Measurements from ENCODE around the gene MACROD2.

MACROD2 gene

GRCh38 chr20:14470231-14470899, 475.0 kb downstream of the MACROD2 start:
- no peak for DNase-seq (ENCODE audit: low read depth in 2 of 2)

GRCh38 chr20:14470977-14471661, 475.8 kb downstream of the MACROD2 start:
- no peak for DNase-seq (ENCODE audit: low read depth in 2 of 2)

GRCh38 chr20:14477125-14477524, 481.8 kb downstream of the MACROD2 start:
- DNase-seq (ENCODE audit: low read depth in 2 of 2), result no peak

- DNase-seq (ENCODE audit: low read depth in 2 of 2), result no peak
These were observed 482.8 kb downstream of the MACROD2 start for GRCh38 chr20:14478126-14478525.

- DNase-seq (ENCODE audit: low read depth in 2 of 2), result no peak
These were observed 486.5 kb downstream of the MACROD2 start for GRCh38 chr20:14481863-14482262.

- DNase-seq (ENCODE audit: low read depth in 2 of 2), result no peak
These were observed 492.9 kb downstream of the MACROD2 start for GRCh38 chr20:14488212-14488611.

GRCh38 chr20:14488756-14489479, 493.6 kb downstream of the MACROD2 start:
- DNase-seq (ENCODE audit: low read depth in 2 of 2), result no peak

GRCh38 chr20:14489544-14489943, 494.2 kb downstream of the MACROD2 start:
- no peak for DNase-seq (ENCODE audit: low read depth in 2 of 2)

- no peak for DNase-seq (ENCODE audit: low read depth in 2 of 2)
These were observed 496.1 kb downstream of the MACROD2 start for GRCh38 chr20:14491436-14491835.

- DNase-seq (ENCODE audit: low read depth in 2 of 2), result no peak
These were observed 498.1 kb downstream of the MACROD2 start for GRCh38 chr20:14493408-14493807.

GRCh38 chr20:14494355-14494754, 499.0 kb downstream of the MACROD2 start:
- DNase-seq (ENCODE audit: low read depth in 2 of 2), result no peak

GRCh38 chr20:14495066-14495465, 499.8 kb downstream of the MACROD2 start:
- no peak for DNase-seq (ENCODE audit: low read depth in 2 of 2)

- no peak for DNase-seq (ENCODE audit: low read depth in 2 of 2)
These were observed 501.7 kb downstream of the MACROD2 start for GRCh38 chr20:14497004-14497403.

- no peak for DNase-seq (ENCODE audit: low read depth in 2 of 2)
These were observed 503.5 kb downstream of the MACROD2 start for GRCh38 chr20:14498772-14499171.

GRCh38 chr20:14505476-14505875, 510.2 kb downstream of the MACROD2 start:
- no peak for DNase-seq (ENCODE audit: low read depth in 2 of 2)

- DNase-seq (ENCODE audit: low read depth in 2 of 2), result no peak
These were observed 512.4 kb downstream of the MACROD2 start for GRCh38 chr20:14507711-14508110.

- DNase-seq (ENCODE audit: low read depth in 2 of 2), result no peak
These were observed 515.0 kb downstream of the MACROD2 start for GRCh38 chr20:14510341-14510740.

GRCh38 chr20:14512839-14513238, 517.5 kb downstream of the MACROD2 start:
- DNase-seq (ENCODE audit: low read depth in 2 of 2), result no peak

- DNase-seq (ENCODE audit: low read depth in 2 of 2), result no peak
These were observed 523.3 kb downstream of the MACROD2 start for GRCh38 chr20:14518648-14519047.

- DNase-seq (ENCODE audit: low read depth in 2 of 2), result no peak
These were observed 525.7 kb downstream of the MACROD2 start for GRCh38 chr20:14521016-14521415.

GRCh38 chr20:14521436-14521835, 526.1 kb downstream of the MACROD2 start:
- no peak for DNase-seq (ENCODE audit: low read depth in 2 of 2)

- no peak for DNase-seq (ENCODE audit: low read depth in 2 of 2)
These were observed 527.3 kb downstream of the MACROD2 start for GRCh38 chr20:14522595-14522994.

GRCh38 chr20:14523090-14523489, 527.8 kb downstream of the MACROD2 start:
- DNase-seq (ENCODE audit: low read depth in 2 of 2), result no peak

Data from stimulated activated CD8-positive, alpha-beta memory T cell treated with anti-CD3 and anti-CD28 coated beads, Interleukin-15, amount 100 ng/mL, for 48 hours (primary cell).